Measurements from ENCODE around the gene CDH24.

The CDH24 gene, protein sequence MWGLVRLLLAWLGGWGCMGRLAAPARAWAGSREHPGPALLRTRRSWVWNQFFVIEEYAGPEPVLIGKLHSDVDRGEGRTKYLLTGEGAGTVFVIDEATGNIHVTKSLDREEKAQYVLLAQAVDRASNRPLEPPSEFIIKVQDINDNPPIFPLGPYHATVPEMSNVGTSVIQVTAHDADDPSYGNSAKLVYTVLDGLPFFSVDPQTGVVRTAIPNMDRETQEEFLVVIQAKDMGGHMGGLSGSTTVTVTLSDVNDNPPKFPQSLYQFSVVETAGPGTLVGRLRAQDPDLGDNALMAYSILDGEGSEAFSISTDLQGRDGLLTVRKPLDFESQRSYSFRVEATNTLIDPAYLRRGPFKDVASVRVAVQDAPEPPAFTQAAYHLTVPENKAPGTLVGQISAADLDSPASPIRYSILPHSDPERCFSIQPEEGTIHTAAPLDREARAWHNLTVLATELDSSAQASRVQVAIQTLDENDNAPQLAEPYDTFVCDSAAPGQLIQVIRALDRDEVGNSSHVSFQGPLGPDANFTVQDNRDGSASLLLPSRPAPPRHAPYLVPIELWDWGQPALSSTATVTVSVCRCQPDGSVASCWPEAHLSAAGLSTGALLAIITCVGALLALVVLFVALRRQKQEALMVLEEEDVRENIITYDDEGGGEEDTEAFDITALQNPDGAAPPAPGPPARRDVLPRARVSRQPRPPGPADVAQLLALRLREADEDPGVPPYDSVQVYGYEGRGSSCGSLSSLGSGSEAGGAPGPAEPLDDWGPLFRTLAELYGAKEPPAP

GRCh38 chr14:23056956-23057756, at the start of gene CDH24:
TSS of gene CDH24 (minus strand) at chr14:23057520. CDS start at chr14:23055733, 1,787 bp downstream.
- peak; percentile 74 for DNase-seq

GRCh38 chr14:23106747-23107045, 49.4 kb upstream of the CDH24 start:
- no peak for DNase-seq

- DNase-seq, result no peak
These were observed 48.1 kb upstream of the CDH24 start for GRCh38 chr14:23105348-23105824.

GRCh38 chr14:23104591-23105347, 47.4 kb upstream of the CDH24 start, which contains the start of gene CIROP:
TSS of gene CIROP (minus strand) at chr14:23104989. CDS start at chr14:23104920, 69 bp downstream.
- no peak for DNase-seq

- no peak for DNase-seq
These were observed 46.8 kb upstream of the CDH24 start for GRCh38 chr14:23104070-23104590.

- DNase-seq, result no peak
These were observed 46.3 kb upstream of the CDH24 start for GRCh38 chr14:23103581-23103980.

DNA sequence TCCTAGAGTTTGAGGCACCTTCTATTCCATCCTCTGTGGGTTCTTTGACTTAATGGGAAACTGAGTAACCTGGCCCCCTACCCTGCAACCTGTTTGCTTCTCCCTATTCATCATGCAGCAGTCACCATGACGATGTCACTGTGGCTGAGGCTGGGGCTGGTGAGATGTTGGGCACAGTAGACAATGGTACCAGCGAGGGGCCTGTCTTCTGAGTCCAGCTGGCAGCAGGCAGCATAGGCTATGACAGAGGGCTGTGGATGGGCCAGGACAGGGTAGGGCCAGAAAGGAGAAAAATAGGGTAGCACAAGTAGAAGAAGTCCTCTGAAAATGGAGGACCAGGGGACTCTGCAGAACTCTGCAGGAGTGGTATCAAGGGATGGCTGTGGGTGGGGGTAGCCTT, 45.5 kb upstream of the CDH24 start:
- DNase-seq, result no peak

DNA sequence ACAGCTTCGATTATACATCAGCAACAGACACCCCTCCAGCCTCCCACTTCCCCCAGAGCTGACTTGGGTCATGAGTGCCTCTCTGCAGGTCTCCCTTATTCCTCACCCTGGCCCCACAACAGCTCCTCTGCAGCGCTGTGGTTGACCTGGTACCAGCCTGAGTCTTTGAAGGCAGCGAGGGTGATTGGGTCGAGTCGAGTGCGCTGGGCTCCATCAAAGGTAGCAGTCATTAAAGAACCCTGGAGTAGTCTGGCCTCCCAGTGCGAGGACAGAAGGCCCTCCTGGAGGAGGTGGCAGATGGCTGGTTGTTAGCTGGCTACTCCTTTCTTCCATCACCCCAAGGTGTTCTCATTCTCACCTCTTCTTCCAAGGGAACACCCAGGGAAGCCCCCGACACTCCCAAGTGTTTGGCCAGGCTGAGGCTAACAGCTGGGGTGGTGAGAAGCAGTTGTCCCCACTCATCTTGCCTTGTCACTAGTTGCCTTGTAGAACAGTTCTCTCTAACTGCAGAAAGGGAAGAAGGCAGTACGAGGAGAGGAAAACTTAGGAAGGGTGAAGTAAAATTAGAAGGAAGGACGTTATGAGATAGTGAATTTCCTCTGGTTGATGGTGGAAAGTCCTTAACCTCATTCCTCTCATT, 44.8 kb upstream of the CDH24 start:
- no peak for DNase-seq

GRCh38 chr14:23101213-23101970, 44.1 kb upstream of the CDH24 start:
- no peak for DNase-seq

DNA sequence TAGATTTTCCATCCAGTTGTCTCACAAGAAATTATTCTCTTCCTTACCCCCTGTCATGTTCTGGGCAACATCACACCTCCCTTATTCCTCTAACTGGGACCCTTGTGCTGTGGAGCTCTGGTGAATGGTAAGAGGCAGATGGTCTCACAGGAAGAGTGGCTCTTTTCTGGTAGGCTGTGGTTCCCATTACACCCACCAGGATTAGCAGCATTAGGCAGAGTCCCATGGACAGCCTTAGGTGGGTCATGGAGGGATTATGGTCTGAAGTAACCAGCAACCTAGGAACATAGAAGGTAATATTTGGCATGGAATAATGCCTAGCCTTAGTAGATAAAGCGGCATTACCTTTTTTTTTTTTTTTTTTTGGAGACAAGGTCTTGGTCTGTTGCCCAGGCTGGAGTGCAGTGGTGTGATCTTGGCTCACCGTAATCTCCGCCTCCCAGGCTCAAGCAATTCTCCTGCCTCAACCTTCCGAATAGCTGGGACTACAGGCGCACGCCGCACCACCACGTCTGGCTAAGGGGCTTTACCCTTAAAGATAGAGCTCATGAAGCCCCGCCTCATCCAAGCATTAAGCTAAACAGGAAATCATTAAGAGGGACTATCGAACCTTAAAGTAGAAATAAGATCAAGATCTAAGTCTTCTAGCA, 42.0 kb upstream of the CDH24 start:
- DNase-seq, result no peak

GRCh38 chr14:23097786-23098185, 40.5 kb upstream of the CDH24 start:
- no peak for DNase-seq

GRCh38 chr14:23095196-23096108, 38.1 kb upstream of the CDH24 start, which contains the start of gene C14orf119:
TSS of gene C14orf119 (plus strand) at chr14:23095505. CDS start at chr14:23097659, 2,154 bp downstream.
- DNase-seq, result peak; percentile 100

DNA sequence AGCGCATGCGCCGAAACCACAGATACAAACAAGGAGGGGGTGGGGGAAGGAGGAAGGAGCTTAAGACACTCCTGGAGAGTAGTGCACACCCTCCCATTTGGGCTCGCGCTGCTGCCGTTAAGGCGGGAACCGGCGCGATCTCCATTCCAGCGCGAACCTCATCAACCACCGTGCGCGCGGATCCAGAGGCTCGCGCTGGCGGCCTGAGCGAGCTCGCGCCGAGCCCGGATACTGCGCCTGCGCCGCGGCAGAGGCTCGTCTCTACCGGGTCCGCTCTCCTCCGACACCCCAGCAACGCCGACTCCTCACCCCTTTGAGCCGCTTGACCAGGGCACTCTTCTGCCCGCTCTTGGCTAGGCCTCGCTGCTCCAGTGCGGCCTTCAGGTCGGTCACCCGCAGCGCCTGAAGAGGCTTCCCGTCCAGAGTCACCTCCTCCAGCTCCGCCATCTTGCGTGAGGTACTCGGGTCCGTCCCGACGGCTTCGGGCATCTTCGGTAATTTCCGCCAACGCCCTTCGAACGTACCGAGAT, 37.4 kb upstream of the CDH24 start, which contains the start of gene ACIN1:
TSS of gene ACIN1 (minus strand) at position 471 of the 530 bp plus-strand sequence. CDS start at position 447, 24 bp downstream.
- DNase-seq, result peak; percentile 84

- DNase-seq, result peak; percentile 9
These were observed 36.8 kb upstream of the CDH24 start for GRCh38 chr14:23093991-23094665.

DNA sequence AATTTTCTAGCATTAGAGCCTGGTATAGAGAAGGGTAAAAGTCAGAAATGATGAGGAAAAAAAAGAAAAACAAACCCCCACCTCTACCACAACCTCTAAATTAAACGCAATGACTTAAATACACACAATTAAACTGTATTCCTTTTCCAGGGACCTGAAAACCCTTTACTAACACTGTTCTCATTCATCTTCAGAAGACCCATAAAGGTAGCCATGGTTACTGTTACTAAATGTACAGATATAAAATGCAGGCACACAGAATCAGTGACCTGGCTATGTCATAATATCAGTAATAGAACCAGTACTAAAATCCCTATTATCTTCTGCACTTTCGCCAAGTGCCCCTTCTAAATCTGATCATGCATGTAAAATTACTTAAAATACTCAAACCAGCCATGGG, 36.2 kb upstream of the CDH24 start:
- DNase-seq, result no peak

- no peak for DNase-seq
These were observed 35.8 kb upstream of the CDH24 start for GRCh38 chr14:23093104-23093503.

DNA sequence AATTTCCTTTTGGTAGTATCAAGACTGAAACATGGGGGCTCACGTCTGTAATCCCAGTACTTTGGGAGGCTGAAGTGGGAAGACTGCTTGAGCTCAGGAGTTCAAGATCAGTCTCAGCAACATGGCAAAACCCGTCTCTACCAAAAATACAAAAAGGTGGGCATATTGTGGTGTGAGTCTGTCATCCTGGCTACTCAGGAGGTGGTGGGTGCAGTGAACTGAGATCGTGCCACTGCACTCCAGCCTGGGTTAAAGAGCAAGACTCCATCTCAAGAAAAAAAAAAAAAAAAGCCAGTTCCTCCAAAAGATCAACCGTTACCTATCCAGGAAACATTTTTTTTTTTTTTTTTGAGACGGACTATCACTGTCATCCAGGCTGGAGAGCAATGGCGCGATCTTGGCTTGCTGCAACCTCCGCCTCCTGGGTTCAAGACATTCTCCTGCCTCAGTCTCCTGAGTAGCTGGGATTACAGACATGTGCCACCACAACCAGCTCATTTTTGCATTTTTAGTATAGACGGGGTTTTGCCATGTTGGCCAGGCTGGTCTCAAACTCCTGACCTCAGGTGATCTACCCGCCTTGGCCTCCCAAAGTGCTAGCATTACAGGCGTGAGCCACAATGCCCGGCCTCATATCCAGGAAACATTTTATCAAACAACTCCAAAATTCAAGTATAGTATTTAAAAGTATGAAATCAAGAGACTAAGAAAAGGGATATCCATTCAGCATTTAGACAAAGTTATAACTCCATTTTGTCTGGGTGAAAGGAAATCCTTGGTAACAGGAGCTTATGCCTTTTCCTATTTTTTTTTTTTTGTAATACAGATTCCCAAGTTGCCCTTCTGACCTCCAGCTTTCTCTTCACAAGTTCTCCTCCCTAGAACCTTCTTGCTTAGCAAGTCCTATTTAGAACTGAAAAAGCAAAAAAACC, 34.2 kb upstream of the CDH24 start:
- no peak for DNase-seq

All from CD4-positive, alpha-beta T cell treated with Interleukin-21 for 1 hour (primary cell).